ENCODE measurements around the gene TBPL1.
A peak's percentile ranks its signal among the peaks of the same experiment; 100 is the strongest.
"Not testable (repeated sequence)": the region's sequence is repeated elsewhere in the genome, so short reads cannot be mapped to it uniquely, and the experiment has no call there.

Gene TBPL1

GRCh38 chr6:133959667-133960368, 6.8 kb downstream of the TBPL1 start:
- no peak overlapping the region for H3K4me3 ChIP-seq (ENCODE audit: low read length)
- TF ChIP-seq CTCF (conservative IDR thresholded peaks at IDR 0.05; ENCODE audit: low read length), result no peak
- no peak for DNase-seq (ENCODE audit: low read depth)

GRCh38 chr6:133961831-133962230, 8.8 kb downstream of the TBPL1 start:
- no peak overlapping the region for H3K4me3 ChIP-seq (ENCODE audit: low read length)
- DNase-seq (ENCODE audit: low read depth), result no peak
- no peak for TF ChIP-seq CTCF (conservative IDR thresholded peaks at IDR 0.05; ENCODE audit: low read length)

GRCh38 chr6:133964052-133964451, 11.0 kb downstream of the TBPL1 start:
- DNase-seq (ENCODE audit: low read depth), result peak; percentile 35
- TF ChIP-seq CTCF (conservative IDR thresholded peaks at IDR 0.05; ENCODE audit: low read length), result no peak
- H3K4me3 ChIP-seq (ENCODE audit: low read length), result no peak overlapping the region

GRCh38 chr6:133964702-133965101, 11.7 kb downstream of the TBPL1 start:
- H3K4me3 ChIP-seq (ENCODE audit: low read length), result no peak overlapping the region
- no peak for TF ChIP-seq CTCF (conservative IDR thresholded peaks at IDR 0.05; ENCODE audit: low read length)
- DNase-seq (ENCODE audit: low read depth), result no peak

GRCh38 chr6:133965817-133966360, 12.9 kb downstream of the TBPL1 start:
- H3K4me3 ChIP-seq (ENCODE audit: low read length), result no peak overlapping the region
- no peak for DNase-seq (ENCODE audit: low read depth)
- no peak for TF ChIP-seq CTCF (conservative IDR thresholded peaks at IDR 0.05; ENCODE audit: low read length)

- H3K4me3 ChIP-seq (ENCODE audit: low read length), result no peak overlapping the region
- no peak for TF ChIP-seq CTCF (conservative IDR thresholded peaks at IDR 0.05; ENCODE audit: low read length)
- no peak for DNase-seq (ENCODE audit: low read depth)
Measured at GRCh38 chr6:133966654-133967329, 13.8 kb downstream of the TBPL1 start.

GRCh38 chr6:133967347-133967746, 14.3 kb downstream of the TBPL1 start:
- no peak for DNase-seq (ENCODE audit: low read depth)
- no peak for TF ChIP-seq CTCF (conservative IDR thresholded peaks at IDR 0.05; ENCODE audit: low read length)
- no peak overlapping the region for H3K4me3 ChIP-seq (ENCODE audit: low read length)

- DNase-seq (ENCODE audit: low read depth), result peak; percentile 66
- H3K4me3 ChIP-seq (ENCODE audit: low read length), result not testable (repeated sequence)
Measured at GRCh38 chr6:133967835-133968234, 14.8 kb downstream of the TBPL1 start.

Measured in AG10803 (cell line).